CD4-positive, alpha-beta T cell treated with Interleukin-1 beta for 1 hour (primary cell): ENCODE results near the gene AACS.
"Not testable (repeated sequence)": the region's sequence is repeated elsewhere in the genome, so short reads cannot be mapped to it uniquely, and the experiment has no call there.

ENCODE experiments used
- DNase-seq, 2 donors: peaks; one replicate each; pipeline ENCODE4 v3.0.0-alpha.2; 2020 to 2022

The AACS gene

GRCh38 chr12:125065021-125065918, at the start of gene AACS:
Gene AACS (plus strand): TSS chr12:125065435. CDS start chr12:125065585, 150 bp downstream.
- DNase-seq = peak; percentile 71 to 79

- no peak for DNase-seq
Measured at GRCh38 chr12:125015680-125016310, 49.4 kb upstream of the AACS start.

- no peak for DNase-seq
Measured at GRCh38 chr12:125017801-125018200, 47.4 kb upstream of the AACS start.

- no peak for DNase-seq
Measured at GRCh38 chr12:125018356-125018755, 46.9 kb upstream of the AACS start.

- no peak for DNase-seq
Measured at GRCh38 chr12:125021096-125021495, 44.1 kb upstream of the AACS start.

- no peak for DNase-seq
Measured at GRCh38 chr12:125021771-125022170, 43.5 kb upstream of the AACS start.

GRCh38 chr12:125023065-125023464, 42.2 kb upstream of the AACS start:
- no peak for DNase-seq

- DNase-seq = no peak
Measured at GRCh38 chr12:125024949-125025563, 40.2 kb upstream of the AACS start.

GRCh38 chr12:125025606-125026235, 39.5 kb upstream of the AACS start:
- no peak for DNase-seq

- no peak for DNase-seq
Measured at GRCh38 chr12:125028106-125028505, 37.1 kb upstream of the AACS start.

GRCh38 chr12:125029761-125030358, 35.4 kb upstream of the AACS start:
- DNase-seq = no peak

- DNase-seq = not testable (repeated sequence)
Measured at GRCh38 chr12:125031471-125031870, 33.8 kb upstream of the AACS start.

GRCh38 chr12:125032466-125033152, 32.6 kb upstream of the AACS start:
- DNase-seq = no peak

GRCh38 chr12:125033288-125033687, 31.9 kb upstream of the AACS start:
- no peak for DNase-seq

GRCh38 chr12:125038976-125039625, 26.1 kb upstream of the AACS start:
- DNase-seq = no peak

- no peak for DNase-seq
Measured at GRCh38 chr12:125049093-125049458, 16.2 kb upstream of the AACS start.

- no peak for DNase-seq
Measured at GRCh38 chr12:125050446-125050845, 14.8 kb upstream of the AACS start.

- no peak for DNase-seq
Measured at GRCh38 chr12:125050868-125051267, 14.4 kb upstream of the AACS start.

- DNase-seq = no peak
Measured at GRCh38 chr12:125053821-125054220, 11.4 kb upstream of the AACS start.

GRCh38 chr12:125055591-125055990, 9.6 kb upstream of the AACS start:
- DNase-seq = no peak

- DNase-seq = no peak
Measured at GRCh38 chr12:125056306-125056705, 8.9 kb upstream of the AACS start.

- no peak for DNase-seq
Measured at GRCh38 chr12:125057708-125058107, 7.5 kb upstream of the AACS start.
